ENCODE results near the gene PACS2.
A peak's percentile ranks its signal among the peaks of the same experiment; 100 is the strongest.

The PACS2 gene

GRCh38 chr14:105305345-105305744, 9.2 kb upstream of the PACS2 start:
- POLR2A ChIA-PET (ENCODE audit: low non-redundant PET), result no interaction called here
- CTCF ChIA-PET, result interaction anchor here (0.5 kb wide), 1 partner anchor 554 kb away, joined by 3 read pairs; no protein-coding TSS in a partner anchor
- no peak overlapping the region for H3K27ac ChIP-seq
- DNase-seq (ENCODE audit: low spot score), result no peak
- no peak for TF ChIP-seq CTCF (conservative IDR thresholded peaks at IDR 0.05; ENCODE audit: low read depth)

GRCh38 chr14:105305791-105306190, 8.8 kb upstream of the PACS2 start:
- CTCF ChIA-PET, result interaction anchor here (0.5 kb wide), 1 partner anchor 554 kb away, joined by 3 read pairs; no protein-coding TSS in a partner anchor
- DNase-seq (ENCODE audit: low spot score), result no peak
- H3K27ac ChIP-seq, result no peak overlapping the region
- POLR2A ChIA-PET (ENCODE audit: low non-redundant PET), result no interaction called here
- TF ChIP-seq CTCF (conservative IDR thresholded peaks at IDR 0.05; ENCODE audit: low read depth), result no peak

GRCh38 chr14:105307052-105307727, 7.4 kb upstream of the PACS2 start:
- DNase-seq (ENCODE audit: low spot score), result no peak
- H3K27ac ChIP-seq, result no peak overlapping the region
- POLR2A ChIA-PET (ENCODE audit: low non-redundant PET), result no interaction called here
- CTCF ChIA-PET, result interaction anchor here (0.7 kb wide), 1 partner anchor 517 kb away, joined by 4 read pairs; no protein-coding TSS in a partner anchor
- no peak for TF ChIP-seq CTCF (conservative IDR thresholded peaks at IDR 0.05; ENCODE audit: low read depth)

GRCh38 chr14:105309371-105309770, 5.2 kb upstream of the PACS2 start:
- H3K27ac ChIP-seq, result no peak overlapping the region
- ChIA-PET POLR2A (ENCODE audit: low non-redundant PET) (no interaction called here), CTCF (no interaction called here)
- TF ChIP-seq CTCF (conservative IDR thresholded peaks at IDR 0.05; ENCODE audit: low read depth), result no peak
- no peak for DNase-seq (ENCODE audit: low spot score)

GRCh38 chr14:105311838-105312237, 2.7 kb upstream of the PACS2 start:
- ChIA-PET POLR2A (ENCODE audit: low non-redundant PET) (interaction anchor here (0.5 kb wide), 1 partner anchor 87 kb away, joined by 3 read pairs; no protein-coding TSS in a partner anchor), CTCF (interaction anchor here (0.8 kb wide), 1 partner anchor 106 kb away, joined by 3 read pairs; no protein-coding TSS in a partner anchor)
- H3K27ac ChIP-seq, result no peak overlapping the region
- DNase-seq (ENCODE audit: low spot score), result no peak
- TF ChIP-seq CTCF (conservative IDR thresholded peaks at IDR 0.05; ENCODE audit: low read depth), result no peak

GRCh38 chr14:105312973-105313372, 1.6 kb upstream of the PACS2 start:
- ChIA-PET POLR2A (ENCODE audit: low non-redundant PET) (no interaction called here), CTCF (interaction anchor here (0.8 kb wide), 1 partner anchor 12 kb away, joined by 3 read pairs; the partner anchor contains the start of gene BRF1)
- no peak for DNase-seq (ENCODE audit: low spot score)
- H3K27ac ChIP-seq, result peak overlapping the region; percentile 85
- TF ChIP-seq CTCF (conservative IDR thresholded peaks at IDR 0.05; ENCODE audit: low read depth), result no peak
